H9 (cell line): Measurements from ENCODE around the gene STXBP6. TPM values are rescaled to one million over a fixed set of nuclear protein-coding genes. Genes with fewer than 3 reads are reported as not detected.

ENCODE experiments used
- DNase-seq: peaks from one replicate; pipeline ENCODE4 v3.0.0-alpha.2; 2017
- H2AFZ ChIP-seq: one replicate; pipeline ENCODE4 v1.6.1; 2013; ENCODE audit warnings: mild to moderate bottlenecking, low read length, control low read depth, moderate library complexity
- H2AK5ac ChIP-seq: 2 replicates; pipeline ENCODE4 v1.6.1; 2013; ENCODE audit warnings: low read length, control low read depth, mixed read lengths; ENCODE audit not compliant: insufficient read length
- H2BK120ac ChIP-seq: one replicate; pipeline ENCODE4 v1.6.1; 2013; ENCODE audit warnings: low read depth, mild to moderate bottlenecking, low read length, control low read depth, inconsistent platforms; ENCODE audit not compliant: poor library complexity, severe bottlenecking
- H2BK12ac ChIP-seq: 2 replicates; pipeline ENCODE4 v1.6.1; 2013; ENCODE audit warnings: low read length, control low read depth, mixed read lengths, low read depth; ENCODE audit not compliant: insufficient read length
- H2BK15ac ChIP-seq: 2 replicates; pipeline ENCODE4 v1.6.1; 2013; ENCODE audit warnings: low read depth, low read length, control low read depth
- H2BK20ac ChIP-seq: one replicate; pipeline ENCODE4 v1.6.1; 2013; ENCODE audit warnings: low read depth, mild to moderate bottlenecking, low read length, control low read depth, inconsistent platforms; ENCODE audit not compliant: poor library complexity, severe bottlenecking
- H2BK5ac ChIP-seq: 2 replicates; pipeline ENCODE4 v1.6.1; 2013; ENCODE audit warnings: low read length, control low read depth, mixed read lengths; ENCODE audit not compliant: insufficient read length
- H3K14ac ChIP-seq: 2 replicates; pipeline ENCODE4 v1.6.1; 2013; ENCODE audit warnings: low read length, control low read depth; ENCODE audit not compliant: insufficient read depth
- H3K18ac ChIP-seq: 2 replicates; pipeline ENCODE4 v1.6.1; 2013; ENCODE audit warnings: low read depth, mild to moderate bottlenecking, mixed read lengths, low read length, control low read depth; ENCODE audit not compliant: insufficient read length
- H3K23ac ChIP-seq: 2 replicates; pipeline ENCODE4 v1.6.1; 2013; ENCODE audit warnings: low read length, control low read depth, mixed read lengths, low read depth; ENCODE audit not compliant: insufficient read length
- H3K23me2 ChIP-seq: 2 replicates; pipeline ENCODE4 v1.6.1; 2013; ENCODE audit warnings: low read depth, mild to moderate bottlenecking, mixed read lengths, low read length, control low read depth; ENCODE audit not compliant: insufficient read length, poor library complexity, severe bottlenecking
- H3K27ac ChIP-seq: 2 replicates; pipeline ENCODE4 v1.5.1; 2013; ENCODE audit warnings: low read length, control low read depth, mixed read lengths, low read depth; ENCODE audit not compliant: insufficient read length
- H3K27me3 ChIP-seq: 2 replicates; pipeline ENCODE4 v1.6.1; 2013; ENCODE audit warnings: low read length, control low read depth, inconsistent platforms; ENCODE audit not compliant: insufficient read depth
- H3K4ac ChIP-seq: 2 replicates; pipeline ENCODE4 v1.6.1; 2013; ENCODE audit warnings: low read depth, mild to moderate bottlenecking, control low read depth, inconsistent platforms, low read length, moderate library complexity
- H3K4me1 ChIP-seq: 2 replicates; pipeline ENCODE4 v1.6.1; 2013; ENCODE audit warnings: low read length, control low read depth, inconsistent platforms; ENCODE audit not compliant: insufficient read depth
- H3K4me2 ChIP-seq: 2 replicates; pipeline ENCODE4 v1.6.1; 2013; ENCODE audit warnings: low read length, control low read depth, mixed read lengths; ENCODE audit not compliant: insufficient read length, insufficient read depth
- H3K56ac ChIP-seq: 2 replicates; pipeline ENCODE4 v1.6.1; 2013; ENCODE audit warnings: low read depth, mild to moderate bottlenecking, mixed read lengths, low read length, control low read depth; ENCODE audit not compliant: insufficient read length
- H3K79me1 ChIP-seq: 2 replicates; pipeline ENCODE4 v1.6.1; 2013; ENCODE audit warnings: low read depth, mild to moderate bottlenecking, moderate library complexity, low read length, control low read depth, inconsistent platforms; ENCODE audit not compliant: insufficient read depth, poor library complexity, severe bottlenecking
- H3K79me2 ChIP-seq: 2 replicates; pipeline ENCODE4 v1.6.1; 2013; ENCODE audit warnings: low read length, control low read depth, inconsistent platforms; ENCODE audit not compliant: insufficient read depth
- H3K9ac ChIP-seq: 2 replicates; pipeline ENCODE4 v1.6.1; 2013; ENCODE audit warnings: low read length, control low read depth, mixed read lengths; ENCODE audit not compliant: insufficient read length; ENCODE audit errors: extremely low read depth
- H3K9me3 ChIP-seq: one replicate; pipeline ENCODE4 v1.6.1; 2013; ENCODE audit warnings: low read depth, low read length, inconsistent platforms; ENCODE audit not compliant: control insufficient read depth
- H3T11ph ChIP-seq: one replicate; pipeline ENCODE4 v1.6.1; 2013; ENCODE audit warnings: mild to moderate bottlenecking, low read length, control low read depth, inconsistent platforms
- H4K20me1 ChIP-seq: one replicate; pipeline ENCODE4 v1.6.1; 2013; ENCODE audit not compliant: control insufficient read depth, insufficient read length, insufficient read depth
- H4K5ac ChIP-seq: 2 replicates; pipeline ENCODE4 v1.6.1; 2013; ENCODE audit warnings: low read depth, mild to moderate bottlenecking, mixed read lengths, low read length, control low read depth; ENCODE audit not compliant: insufficient read length
- H4K8ac ChIP-seq: replicated peaks from 2 replicates; pipeline ENCODE4 v1.6.1; 2013; ENCODE audit warnings: low read length, control low read depth, mixed read lengths, low read depth; ENCODE audit not compliant: insufficient read length
- H4K91ac ChIP-seq: 2 replicates; pipeline ENCODE4 v1.6.1; 2013; ENCODE audit warnings: low read depth, mild to moderate bottlenecking, moderate library complexity, mixed read lengths, low read length, control low read depth; ENCODE audit not compliant: insufficient read length
- H3K27ac Mint-ChIP-seq, 3 experiments: 2 replicates in 2 of 3; 3 replicates in 1 of 3; pipeline ENCODE4 v1.8.0; 2020 to 2021; ENCODE audit warnings: mixed read lengths in 3 of 3, mild to moderate bottlenecking in 1 of 3, moderate library complexity in 1 of 3
- H3K27me3 Mint-ChIP-seq: 2 replicates; pipeline ENCODE4 v1.8.0; 2021; ENCODE audit warnings: low read depth, mild to moderate bottlenecking, moderate library complexity, mixed read lengths
- H3K36me3 Mint-ChIP-seq, 3 experiments: 2 replicates in 2 of 3; 3 replicates in 1 of 3; pipeline ENCODE4 v1.8.0; 2020 to 2021; ENCODE audit warnings: low read depth in 3 of 3, mixed read lengths in 3 of 3; ENCODE audit not compliant: insufficient read depth in 1 of 3
- H3K4me1 Mint-ChIP-seq, 2 experiments: 2 replicates each; pipeline ENCODE4 v1.8.0; 2020; ENCODE audit warnings: mixed read lengths in 2 of 2
- H3K4me3 Mint-ChIP-seq, 2 experiments: 2 replicates in 1 of 2; 3 replicates in 1 of 2; pipeline ENCODE4 v1.8.0; 2020 to 2021; ENCODE audit warnings: mild to moderate bottlenecking in 2 of 2, mixed read lengths in 2 of 2, moderate library complexity in 1 of 2
- H3K9me3 Mint-ChIP-seq, 2 experiments: 2 replicates in 1 of 2; 3 replicates in 1 of 2; pipeline ENCODE4 v1.8.0; 2020; ENCODE audit warnings: mild to moderate bottlenecking in 2 of 2, mixed read lengths in 2 of 2, moderate library complexity in 1 of 2
- CTCF ChIP-seq: fragments of 200-600 bp; sonication (generic); conservative IDR thresholded peaks from 3 replicates; pipeline ENCODE4 v1.8.0; 2021; ENCODE audit warnings: antibody characterized with exemption, mild to moderate bottlenecking
- WGBS: extraction: QIAGEN DNeasy Blood & Tissue Kit; methylation state at CpG from one replicate; pipeline ENCODE4 v1.1.7; 2013; ENCODE audit warnings: missing lambda C conversion rate, low lambda C conversion rate, mixed read lengths; ENCODE audit not compliant: insufficient read length; ENCODE audit errors: extremely low coverage; 5-methylcytosine and 5-hydroxymethylcytosine counted together
- total RNA-seq: library from RNA; stranded (reverse); gene quantifications from 2 replicates; pipeline ENCODE4 v1.2.1, GENCODE V29; 2021

The STXBP6 gene
- total RNA-seq, 1 experiment from 2014 or later: 3.6 TPM

- DNase-seq: no peak
- H3K4me3 Mint-ChIP-seq: no peak overlapping the region
These were observed 8.5 kb downstream of the STXBP6 start for GRCh38 chr14:25041484-25041883.

More at GRCh38 chr14:25041484-25041883, 8.5 kb downstream of the STXBP6 start:
- H3K9me3 ChIP-seq: no peaks in the 10 kb centered on the region
- Mint-ChIP-seq H3K9me3 (no peaks in the 10 kb centered on the region), H3K4me1 (peaks cover 6 to 13% of the 10 kb centered on the region in 2 experiments), H3K27me3 (peaks cover 3% of the 10 kb centered on the region), H3K27ac (no peak overlapping the region), H3K36me3 (no peaks in the 10 kb centered on the region; a peak in 1 of 7 replicates)
- H3K79me2 ChIP-seq: no peaks in the 10 kb centered on the region
- no peak for TF ChIP-seq CTCF
- H3K27ac ChIP-seq: no peak overlapping the region
- no peaks in the 10 kb centered on the region for H3K79me1 ChIP-seq
- H3T11ph ChIP-seq: no peak overlapping the region
- no peak overlapping the region for H2BK5ac ChIP-seq
- H3K23ac ChIP-seq: no peak overlapping the region
- H3K56ac ChIP-seq: no peak overlapping the region
- no peak overlapping the region for H3K4me2 ChIP-seq
- no CpG with 5 or more reads among the region's 4 CpGs for WGBS
- H2AK5ac ChIP-seq: no peak overlapping the region
- H4K20me1 ChIP-seq: no peaks in the 10 kb centered on the region
- no peak overlapping the region for H4K8ac ChIP-seq
- H3K18ac ChIP-seq: no peak overlapping the region
- H4K5ac ChIP-seq: no peak overlapping the region
- H3K14ac ChIP-seq: no peak overlapping the region
- H3K4me1 ChIP-seq: peaks cover 1% of the 10 kb centered on the region; the same call in 1 of the 2 replicates
- no peak overlapping the region for H4K91ac ChIP-seq
- no peak overlapping the region for H3K4ac ChIP-seq
- H2BK12ac ChIP-seq: no peak overlapping the region
- H2BK15ac ChIP-seq: no peak overlapping the region
- no peaks in the 10 kb centered on the region for H3K27me3 ChIP-seq
- no peak overlapping the region for H2AFZ ChIP-seq
- no peak overlapping the region for H2BK120ac ChIP-seq
- H2BK20ac ChIP-seq: no peak overlapping the region
- H3K9ac ChIP-seq: no peak overlapping the region
- H3K23me2 ChIP-seq: no peaks in the 10 kb centered on the region
